Mesenchymal stem cell (in vitro differentiated cells and primary cell): ENCODE data around the gene LAMA5.

ENCODE experiments used
- DNase-seq: peaks from one replicate; pipeline ENCODE4 v3.0.0-alpha.2; 2013
- H2AFZ ChIP-seq: one replicate; pipeline ENCODE4 v1.6.1; 2013; ENCODE audit warnings: low read depth, mild to moderate bottlenecking, control low read depth, inconsistent platforms, low read length, moderate library complexity
- H2AK5ac ChIP-seq: 2 replicates; pipeline ENCODE4 v1.6.1; 2013; ENCODE audit warnings: low read length, moderate library complexity, mild to moderate bottlenecking, inconsistent platforms; ENCODE audit not compliant: severe bottlenecking
- H2BK120ac ChIP-seq: one replicate; pipeline ENCODE4 v1.6.1; 2013; ENCODE audit warnings: low read depth, mild to moderate bottlenecking, inconsistent platforms, low read length, moderate library complexity
- H2BK12ac ChIP-seq, 2 experiments: one replicate each; pipeline ENCODE4 v1.6.1; 2013; ENCODE audit warnings: inconsistent platforms in 2 of 2, low read length in 2 of 2, mild to moderate bottlenecking in 2 of 2, moderate library complexity in 2 of 2, control low read depth in 1 of 2
- H2BK15ac ChIP-seq: one replicate; pipeline ENCODE4 v1.6.1; 2013; ENCODE audit warnings: mild to moderate bottlenecking, low read depth, inconsistent platforms; ENCODE audit not compliant: poor library complexity, severe bottlenecking
- H2BK5ac ChIP-seq: 2 replicates; pipeline ENCODE4 v1.6.1; 2013; ENCODE audit warnings: low read depth, mild to moderate bottlenecking, low read length, control low read depth, inconsistent platforms; ENCODE audit not compliant: poor library complexity, severe bottlenecking
- H3K14ac ChIP-seq, 2 experiments: one replicate each; pipeline ENCODE4 v1.6.1; 2013; ENCODE audit warnings: inconsistent platforms in 2 of 2, low read length in 2 of 2, control low read depth in 1 of 2, mild to moderate bottlenecking in 1 of 2, moderate library complexity in 1 of 2
- H3K18ac ChIP-seq, 2 experiments: one replicate each; pipeline ENCODE4 v1.6.1; 2013; ENCODE audit warnings: inconsistent platforms in 2 of 2, low read length in 2 of 2, control low read depth in 1 of 2, low read depth in 1 of 2, mild to moderate bottlenecking in 1 of 2
- H3K23ac ChIP-seq, 2 experiments: one replicate each; pipeline ENCODE4 v1.6.1; 2013; ENCODE audit warnings: inconsistent platforms in 2 of 2, low read length in 2 of 2, mild to moderate bottlenecking in 2 of 2, moderate library complexity in 2 of 2, control low read depth in 1 of 2
- H3K27ac ChIP-seq: 2 replicates; pipeline ENCODE4 v1.5.1; 2013; ENCODE audit warnings: mild to moderate bottlenecking, moderate library complexity, low read length, control low read depth, inconsistent platforms; ENCODE audit not compliant: poor library complexity, severe bottlenecking
- H3K27me3 ChIP-seq, 2 experiments: 2 replicates each; pipeline versions ENCODE4 v1.6.1 to v1.7.0; 2013; ENCODE audit warnings: low read length in 2 of 2, mild to moderate bottlenecking in 2 of 2, moderate library complexity in 2 of 2, control low read depth in 1 of 2, inconsistent platforms in 1 of 2; ENCODE audit not compliant: control insufficient read depth in 1 of 2, insufficient read depth in 1 of 2
- H3K36me3 ChIP-seq, 2 experiments: 2 replicates each; pipeline versions ENCODE4 v1.6.1 to v1.7.0; 2013; ENCODE audit warnings: low read length in 2 of 2, control low read depth in 1 of 2, inconsistent platforms in 1 of 2, low read depth in 1 of 2, mild to moderate bottlenecking in 1 of 2; ENCODE audit not compliant: insufficient read depth in 2 of 2, control insufficient read depth in 1 of 2
- H3K4ac ChIP-seq, 2 experiments: one replicate each; pipeline ENCODE4 v1.6.1; 2013; ENCODE audit warnings: inconsistent platforms in 2 of 2, low read length in 2 of 2, mild to moderate bottlenecking in 2 of 2, moderate library complexity in 2 of 2, control low read depth in 1 of 2, low read depth in 1 of 2
- H3K4me1 ChIP-seq: 2 replicates; pipeline ENCODE4 v1.6.1; 2013; ENCODE audit warnings: low read depth, low read length, control low read depth; ENCODE audit not compliant: control insufficient read depth, insufficient read depth
- H3K4me2 ChIP-seq: 2 replicates; pipeline ENCODE4 v1.6.1; 2013; ENCODE audit warnings: low read length, mild to moderate bottlenecking, inconsistent platforms; ENCODE audit not compliant: poor library complexity, severe bottlenecking
- H3K4me3 ChIP-seq, 2 experiments: 2 replicates each; pipeline versions ENCODE4 v1.5.1 to v1.7.0; 2013; ENCODE audit warnings: low read length in 2 of 2, mild to moderate bottlenecking in 2 of 2, control low read depth in 1 of 2, low read depth in 1 of 2; ENCODE audit not compliant: insufficient read depth in 1 of 2
- H3K79me1 ChIP-seq: replicated peaks from 2 replicates; pipeline ENCODE4 v1.6.1; 2013; ENCODE audit warnings: mild to moderate bottlenecking, control low read depth, low read length, inconsistent platforms; ENCODE audit not compliant: poor library complexity, severe bottlenecking
- H3K9ac ChIP-seq: 2 replicates; pipeline ENCODE4 v1.7.0; 2013; ENCODE audit warnings: mild to moderate bottlenecking, low read length, moderate library complexity
- H3K9me3 ChIP-seq: 2 replicates; pipeline ENCODE4 v1.7.0; 2013; ENCODE audit warnings: mild to moderate bottlenecking, low read length; ENCODE audit not compliant: control insufficient read depth
- H4K8ac ChIP-seq: one replicate; pipeline ENCODE4 v1.6.1; 2013; ENCODE audit warnings: inconsistent platforms, mild to moderate bottlenecking, low read length, moderate library complexity
- H4K91ac ChIP-seq: one replicate; pipeline ENCODE4 v1.6.1; 2013; ENCODE audit warnings: mild to moderate bottlenecking, low read length, inconsistent platforms
- WGBS: methylation state at CpG from one replicate; pipeline ENCODE4 v1.1.7; 2013; ENCODE audit warnings: mixed read lengths; 5-methylcytosine and 5-hydroxymethylcytosine counted together

The LAMA5 gene

DNA sequence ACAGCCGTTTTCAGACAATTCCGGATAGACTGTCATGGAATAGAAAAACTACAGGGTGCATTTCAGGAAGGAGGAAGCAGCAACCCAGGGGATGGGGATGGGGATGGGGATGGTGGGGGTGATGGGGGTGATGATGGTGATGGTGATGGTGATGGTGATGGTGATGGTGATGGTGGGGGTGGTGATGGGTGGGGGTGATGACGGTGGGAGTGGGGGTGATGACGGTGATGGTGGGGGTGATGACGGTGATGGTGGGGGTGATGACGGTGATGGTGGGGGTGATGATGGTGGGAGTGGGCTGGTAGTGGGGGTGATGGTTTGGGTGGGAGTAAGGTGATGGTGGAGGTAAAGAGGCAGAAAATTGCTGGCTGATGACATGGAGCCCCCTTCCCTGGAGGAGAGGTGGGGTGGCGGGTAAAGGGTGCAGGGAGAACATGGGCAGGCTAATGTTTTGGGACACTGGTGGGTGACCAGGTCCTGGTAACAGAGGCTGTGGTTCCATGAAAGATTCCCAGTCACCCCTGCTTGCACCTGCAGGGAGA lies 17.5 kb downstream of the LAMA5 start:
- peaks cover 46% of the 10 kb centered on the region for H3K4me1 ChIP-seq
- H2BK120ac ChIP-seq = no peak overlapping the region
- H4K91ac ChIP-seq = no peak overlapping the region
- peaks cover 3% of the 10 kb centered on the region for H3K9me3 ChIP-seq
- H3K27ac ChIP-seq = peak overlapping the region; percentile 53
- H3K4ac ChIP-seq = no peak overlapping the region
- H3K36me3 ChIP-seq = peaks cover 20 to 86% of the 10 kb centered on the region in 2 experiments
- no peak overlapping the region for H3K9ac ChIP-seq
- H4K8ac ChIP-seq = no peak overlapping the region
- H2BK15ac ChIP-seq = no peak overlapping the region
- no peak overlapping the region for H3K18ac ChIP-seq
- 94% methylated on average over 3 of the region's 7 CpGs for WGBS
- H3K4me3 ChIP-seq = no peak overlapping the region
- no peak overlapping the region for H2AFZ ChIP-seq
- no peak overlapping the region for H2BK5ac ChIP-seq
- no peak overlapping the region for H3K23ac ChIP-seq
- DNase-seq = no peak
- no peak overlapping the region for H2AK5ac ChIP-seq
- no peak overlapping the region for H3K4me2 ChIP-seq
- H3K27me3 ChIP-seq = no peaks in the 10 kb centered on the region
- no peak overlapping the region for H3K14ac ChIP-seq
- no peak overlapping the region for H2BK12ac ChIP-seq
- peaks cover 36% of the 10 kb centered on the region for H3K79me1 ChIP-seq

DNA sequence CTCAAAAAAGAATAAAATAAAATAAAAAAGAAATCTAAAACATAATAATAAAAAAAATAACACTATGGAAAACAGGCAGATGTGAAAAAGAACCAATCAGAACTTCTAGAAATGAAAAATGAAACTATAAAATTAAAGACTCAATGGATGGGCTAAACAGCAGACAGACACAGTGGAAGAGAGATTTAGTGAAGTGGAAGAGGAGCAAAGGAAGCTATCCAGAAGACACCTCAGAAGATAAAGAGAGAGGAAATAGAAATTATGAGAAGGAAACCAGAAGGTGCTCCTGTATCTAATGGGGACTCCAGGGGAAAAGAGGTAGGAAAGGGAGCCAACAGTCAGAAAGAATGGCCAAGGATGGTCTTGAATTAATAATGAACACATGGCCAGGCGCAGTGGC lies 18.5 kb downstream of the LAMA5 start:
- no peak overlapping the region for H4K8ac ChIP-seq
- H3K14ac ChIP-seq = no peak overlapping the region
- H2BK15ac ChIP-seq = no peak overlapping the region
- H4K91ac ChIP-seq = no peak overlapping the region
- H2BK12ac ChIP-seq = no peak overlapping the region
- 100% methylated on average over 1 of the region's 1 CpG for WGBS
- peaks cover 21 to 86% of the 10 kb centered on the region in 2 experiments for H3K36me3 ChIP-seq
- H3K27me3 ChIP-seq = no peaks in the 10 kb centered on the region
- no peak overlapping the region for H3K27ac ChIP-seq
- no peak overlapping the region for H3K4me2 ChIP-seq
- H2AK5ac ChIP-seq = no peak overlapping the region
- H2AFZ ChIP-seq = no peak overlapping the region
- H3K4ac ChIP-seq = no peak overlapping the region
- no peak overlapping the region for H2BK120ac ChIP-seq
- no peak overlapping the region for H3K18ac ChIP-seq
- DNase-seq = no peak
- peaks cover 3% of the 10 kb centered on the region for H3K9me3 ChIP-seq
- no peak overlapping the region for H2BK5ac ChIP-seq
- H3K79me1 ChIP-seq = peaks cover 37% of the 10 kb centered on the region
- H3K4me1 ChIP-seq = peaks cover 36% of the 10 kb centered on the region
- H3K23ac ChIP-seq = no peak overlapping the region
- H3K9ac ChIP-seq = no peak overlapping the region
- H3K4me3 ChIP-seq = no peak overlapping the region

DNA sequence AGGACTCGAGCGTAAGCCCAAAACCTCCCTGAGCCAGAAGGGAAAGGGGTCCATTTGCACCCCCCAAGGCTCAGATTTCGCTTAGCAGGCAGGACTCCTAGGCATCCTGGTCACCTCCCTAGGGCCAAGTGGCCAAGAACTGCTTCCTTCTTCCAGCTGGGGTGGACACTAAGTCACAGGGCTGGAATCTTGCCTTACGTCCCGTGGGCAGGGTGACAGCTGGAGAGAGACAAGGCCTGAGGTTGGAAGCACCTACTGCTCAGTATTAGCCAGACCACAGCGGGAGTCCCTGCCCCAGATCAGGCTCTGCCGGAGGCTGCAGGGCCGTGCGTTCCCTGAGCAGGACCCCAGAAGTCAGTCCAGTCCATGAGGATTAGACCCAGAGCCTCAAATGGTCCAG lies 19.7 kb downstream of the LAMA5 start:
- Histone ChIP-seq H2BK120ac (no peak overlapping the region), H3K4me1 (peaks cover 25% of the 10 kb centered on the region), H3K4me3 (no peak overlapping the region), H3K9me3 (peaks cover 3% of the 10 kb centered on the region), H2BK15ac (no peak overlapping the region), H2BK12ac (no peak overlapping the region), H3K4me2 (no peak overlapping the region), H3K27ac (no peak overlapping the region), H4K91ac (no peak overlapping the region), H4K8ac (no peak overlapping the region), H3K23ac (no peak overlapping the region), H2AFZ (no peak overlapping the region), H3K9ac (no peak overlapping the region), H2AK5ac (no peak overlapping the region), H3K18ac (no peak overlapping the region), H3K4ac (no peak overlapping the region), H2BK5ac (no peak overlapping the region), H3K36me3 (peaks cover 27 to 82% of the 10 kb centered on the region in 2 experiments), H3K27me3 (no peaks in the 10 kb centered on the region), H3K79me1 (peaks cover 37% of the 10 kb centered on the region), H3K14ac (no peak overlapping the region)
- DNase-seq = no peak
- WGBS = 84% methylated on average over 9 of the region's 9 CpGs

DNA sequence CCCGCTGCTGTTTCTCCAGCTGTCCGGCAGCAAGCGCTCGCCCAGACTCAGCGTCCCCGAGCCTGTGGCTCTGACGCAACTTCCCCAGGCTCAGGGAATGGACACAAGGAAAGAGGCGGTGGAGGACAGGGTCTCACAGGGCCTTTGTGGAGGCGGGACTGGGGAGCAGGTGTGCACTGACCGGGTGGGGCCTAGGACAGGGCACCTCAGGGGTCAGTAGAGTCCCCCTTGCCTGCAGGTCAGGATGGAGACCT lies 20.0 kb downstream of the LAMA5 start:
- Histone ChIP-seq H2BK12ac (no peak overlapping the region), H2AK5ac (no peak overlapping the region), H3K4ac (no peak overlapping the region), H4K8ac (no peak overlapping the region), H3K27me3 (no peaks in the 10 kb centered on the region), H2BK15ac (no peak overlapping the region), H3K9me3 (peaks cover 3% of the 10 kb centered on the region), H3K79me1 (peaks cover 34% of the 10 kb centered on the region), H3K36me3 (peaks cover 27 to 78% of the 10 kb centered on the region in 2 experiments), H3K14ac (no peak overlapping the region), H4K91ac (no peak overlapping the region), H3K27ac (no peak overlapping the region), H2AFZ (no peak overlapping the region), H3K9ac (no peak overlapping the region), H3K4me3 (no peak overlapping the region), H2BK120ac (no peak overlapping the region), H2BK5ac (no peak overlapping the region), H3K4me1 (peaks cover 22% of the 10 kb centered on the region), H3K23ac (no peak overlapping the region), H3K4me2 (no peak overlapping the region), H3K18ac (no peak overlapping the region)
- WGBS = 97% methylated on average over 10 of the region's 10 CpGs
- no peak for DNase-seq
